HS-27A (cell line): ENCODE data around the gene SYNGR3.
A peak's percentile ranks its signal among the peaks of the same experiment; 100 is the strongest.
"Not testable (repeated sequence)": the region's sequence is repeated elsewhere in the genome, so short reads cannot be mapped to it uniquely, and the experiment has no call there.

ENCODE experiments used
- DNase-seq: peaks from one replicate; pipeline ENCODE4 v3.0.0-alpha.2; 2012; ENCODE audit warnings: low read depth, missing footprints

The SYNGR3 gene

DNA sequence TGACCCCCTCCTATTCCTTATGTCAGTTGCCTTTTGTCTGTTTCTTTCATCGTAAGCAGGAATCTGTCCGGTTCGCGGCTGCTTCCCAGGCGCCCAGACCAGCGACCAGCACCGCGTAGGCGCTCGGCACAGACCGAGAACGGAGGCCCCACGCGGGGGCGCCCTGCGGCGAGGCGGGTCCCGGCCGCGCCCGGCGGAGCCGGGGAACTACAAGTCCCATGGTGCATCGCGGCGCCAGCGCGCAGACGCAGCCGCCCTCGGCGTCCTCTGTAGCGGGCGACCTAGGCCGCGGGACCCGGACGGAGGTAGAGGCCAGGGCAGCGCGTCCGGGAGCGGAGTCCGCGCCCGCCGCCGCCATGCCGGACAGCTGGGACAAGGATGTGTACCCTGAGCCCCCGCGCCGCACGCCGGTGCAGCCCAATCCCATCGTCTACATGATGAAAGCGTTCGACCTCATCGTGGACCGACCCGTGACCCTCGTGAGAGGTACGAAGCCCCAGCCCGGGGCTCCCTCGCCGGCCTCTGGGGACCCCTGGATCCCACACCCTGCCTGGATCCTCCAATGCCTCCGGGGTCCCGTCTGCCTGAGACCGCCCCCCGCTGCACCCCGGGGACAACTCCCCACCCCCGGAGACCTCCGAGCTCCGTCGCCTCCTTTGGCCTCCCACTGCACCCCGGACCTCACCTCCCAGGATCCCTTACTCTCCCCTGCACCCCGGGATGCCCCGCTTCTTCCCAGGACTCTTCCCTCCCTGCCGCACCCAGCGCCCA is 30.3 kb upstream of the SYNGR3 start, which contains the start of gene NDUFB10:
Gene NDUFB10, plus strand, starts transcription at position 270 of the 771 bp plus-strand sequence. Its CDS starts 87 bp downstream, at position 357.
- DNase-seq, result peak; percentile 56

DNA sequence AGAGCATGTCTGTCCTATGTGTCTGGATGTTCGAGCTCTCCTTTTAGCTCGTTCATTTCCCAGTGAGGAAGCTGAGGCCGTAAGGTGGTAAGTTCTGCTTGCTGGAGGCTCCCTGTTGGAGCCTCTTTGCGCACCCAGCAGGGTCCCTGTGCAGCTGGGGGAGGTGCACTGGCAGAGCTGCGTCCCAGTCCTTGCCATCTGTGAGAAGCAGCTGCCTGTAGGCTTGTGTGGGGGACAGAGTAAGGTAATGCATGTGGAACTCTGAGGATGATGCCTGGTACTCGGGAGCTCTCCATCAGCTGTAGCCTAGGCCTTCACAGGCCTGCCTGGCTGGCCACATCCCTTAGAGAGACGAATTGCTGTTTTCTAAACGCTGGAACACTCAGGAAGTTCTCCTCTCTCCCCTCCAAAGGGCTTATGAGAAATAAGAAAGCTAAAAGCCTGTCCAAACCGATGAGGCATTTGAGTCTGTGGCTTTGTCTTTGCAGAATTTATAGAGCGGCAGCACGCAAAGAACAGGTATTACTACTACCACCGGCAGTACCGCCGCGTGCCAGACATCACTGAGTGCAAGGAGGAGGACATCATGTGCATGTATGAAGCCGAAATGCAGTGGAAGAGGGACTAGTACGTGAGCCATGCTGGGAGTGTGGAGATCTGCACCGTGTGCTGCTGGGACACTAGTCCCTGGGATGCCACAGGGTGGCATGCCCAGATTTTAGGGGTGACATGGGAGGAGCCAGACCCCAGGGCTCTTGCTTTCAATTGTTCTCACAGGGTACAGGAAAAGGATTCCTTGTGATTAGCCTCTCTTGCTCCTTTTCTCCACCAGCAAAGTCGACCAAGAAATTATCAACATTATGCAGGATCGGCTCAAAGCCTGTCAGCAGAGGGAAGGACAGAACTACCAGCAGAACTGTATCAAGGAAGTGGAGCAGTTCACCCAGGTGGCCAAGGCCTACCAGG is 28.8 kb upstream of the SYNGR3 start:
- no peak for DNase-seq

DNA sequence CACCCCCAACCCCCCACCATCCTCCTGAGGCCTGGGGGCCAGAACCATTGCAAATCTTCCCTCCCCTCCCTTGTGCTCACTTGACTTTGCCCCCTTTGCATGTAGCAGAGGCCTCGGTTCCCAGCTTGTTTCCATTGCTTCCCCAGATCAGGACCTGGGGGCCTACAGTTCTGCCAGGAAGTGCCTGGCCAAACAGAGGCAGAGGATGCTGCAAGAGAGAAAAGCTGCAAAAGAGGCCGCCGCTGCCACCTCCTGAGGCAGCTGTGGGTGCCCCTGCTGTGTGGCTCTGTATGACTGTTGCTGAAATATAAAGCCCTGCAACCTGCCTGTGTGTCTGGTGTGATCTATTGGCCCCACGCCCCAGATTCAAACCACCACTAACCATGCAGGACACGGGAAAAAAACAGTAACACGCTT is 28.1 kb upstream of the SYNGR3 start:
- no peak for DNase-seq

DNA sequence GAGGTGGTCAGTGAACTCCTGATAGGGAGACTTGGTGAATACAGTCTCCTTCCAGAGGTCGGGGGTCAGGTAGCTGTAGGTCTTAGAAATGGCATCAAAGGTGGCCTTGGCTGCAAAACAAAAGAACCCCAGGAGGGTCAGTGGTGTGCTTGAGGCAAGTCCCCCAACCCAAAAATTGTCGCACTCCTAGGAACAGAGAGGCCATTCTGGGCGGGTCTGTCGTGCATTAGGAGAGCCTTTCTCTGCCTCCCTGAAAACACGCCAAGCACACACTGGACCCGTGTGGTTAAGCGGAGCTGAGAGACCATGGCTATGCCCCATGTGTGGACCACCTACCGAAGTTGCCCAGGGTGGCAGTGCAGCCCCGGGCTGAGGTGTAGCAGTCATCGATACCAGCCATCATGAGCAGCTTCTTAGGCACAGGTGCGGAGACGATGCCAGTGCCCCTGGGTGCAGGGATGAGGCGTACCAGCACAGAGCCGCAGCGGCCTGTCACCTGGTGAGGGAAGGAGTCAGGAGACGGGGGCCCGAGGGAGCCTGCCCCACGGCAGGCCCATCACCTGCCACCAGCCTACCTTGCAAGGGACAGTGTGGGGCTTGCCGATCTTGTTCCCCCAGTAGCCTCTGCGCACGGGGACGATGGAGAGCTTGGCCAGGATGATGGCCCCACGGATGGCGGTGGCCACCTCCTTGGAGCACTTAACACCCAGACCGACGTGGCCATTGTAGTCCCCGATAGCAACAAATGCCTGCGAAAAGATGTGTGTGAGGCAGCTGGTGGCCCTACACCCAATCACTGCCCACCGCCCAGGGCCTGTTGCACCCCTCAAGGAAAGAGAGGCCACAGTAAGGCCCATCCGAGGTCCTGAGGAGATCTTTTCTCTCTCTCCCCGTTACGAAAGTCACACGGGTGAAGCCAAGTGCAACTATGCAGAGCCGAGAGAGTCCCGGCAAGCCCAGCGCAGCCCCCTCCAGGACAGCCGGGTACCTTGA is 27.3 kb upstream of the SYNGR3 start:
- DNase-seq, result not testable (repeated sequence)

DNA sequence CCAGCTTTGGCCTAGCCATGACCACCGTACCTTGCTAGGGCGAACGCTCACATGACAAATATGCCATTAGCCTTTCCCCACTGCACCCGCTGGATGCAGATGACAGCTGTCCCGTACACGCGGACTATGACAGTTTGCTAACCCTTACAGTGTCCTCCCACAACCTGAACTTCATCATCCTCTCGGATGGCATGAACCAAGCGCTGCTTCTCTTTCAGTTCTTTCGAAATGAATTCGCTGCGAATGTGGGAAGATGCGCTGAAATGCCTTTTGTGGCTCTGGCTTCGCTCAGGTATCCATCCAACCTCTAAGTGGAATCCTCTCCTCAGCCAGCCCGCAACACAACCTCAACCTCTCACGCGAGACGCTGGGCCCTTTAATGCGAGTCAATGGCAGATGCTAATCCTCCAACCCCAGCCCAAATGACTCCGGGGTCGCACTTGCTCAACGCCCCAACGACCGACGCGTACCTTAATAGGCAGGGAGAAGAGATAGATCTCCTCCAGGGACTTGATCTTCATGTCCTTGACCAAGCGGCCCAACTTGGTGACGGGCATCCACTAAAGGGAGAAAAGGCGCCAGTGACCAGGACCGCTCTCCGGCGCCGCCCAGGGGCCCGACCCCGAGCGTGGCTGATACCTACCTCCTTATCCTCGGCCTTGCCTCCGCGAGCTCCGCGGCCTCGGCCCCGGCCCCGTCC is 25.8 kb upstream of the SYNGR3 start:
- no peak for DNase-seq

DNA sequence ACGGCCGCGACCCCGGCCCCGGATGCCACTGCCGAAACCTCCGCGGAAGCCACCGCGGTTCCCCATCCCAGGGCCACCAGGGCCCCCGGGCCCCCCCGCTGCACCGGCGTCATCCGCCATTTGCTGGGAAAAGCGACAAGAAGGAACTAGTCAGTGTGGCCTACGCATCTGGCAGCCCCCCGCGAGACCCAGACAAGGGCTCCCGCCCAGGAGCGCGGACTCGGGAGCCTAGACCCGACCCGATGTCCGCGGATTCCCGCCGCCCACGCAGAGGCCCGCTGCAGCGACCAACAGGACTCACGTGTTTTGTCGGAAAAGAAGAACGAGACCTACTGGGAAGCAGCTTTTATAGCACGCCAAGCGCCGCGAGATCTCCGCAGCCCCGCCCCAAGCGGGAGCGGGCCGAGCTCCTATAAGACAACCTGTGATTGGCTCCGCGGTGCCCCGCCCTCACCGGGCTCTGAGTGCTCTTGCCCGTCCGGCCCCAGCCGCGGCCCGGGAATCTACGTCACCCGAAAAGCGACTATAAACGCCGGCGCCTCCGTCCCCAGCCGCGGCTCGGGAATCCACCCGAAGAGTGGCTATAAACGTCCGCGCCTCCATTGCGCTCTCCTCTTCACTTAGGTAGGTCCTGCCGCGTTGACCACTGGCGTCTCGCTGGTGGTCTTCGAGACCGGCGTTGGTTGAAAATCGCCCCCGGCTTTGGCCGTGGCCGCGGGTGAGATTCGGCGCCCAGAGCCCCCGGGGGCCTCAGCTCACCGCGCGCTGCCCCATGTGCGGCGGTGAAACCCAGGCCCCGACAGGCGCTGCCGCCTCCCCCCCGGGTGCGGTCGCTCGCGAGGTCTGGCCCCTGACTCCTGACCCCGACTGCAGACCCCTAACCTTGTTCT is 25.0 kb upstream of the SYNGR3 start, which contains the start of gene RPS2:
Gene RPS2, minus strand, starts transcription at position 321 of the 890 bp plus-strand sequence. Its CDS starts 201 bp downstream, at position 120.
- DNase-seq, result peak; percentile 85

DNA sequence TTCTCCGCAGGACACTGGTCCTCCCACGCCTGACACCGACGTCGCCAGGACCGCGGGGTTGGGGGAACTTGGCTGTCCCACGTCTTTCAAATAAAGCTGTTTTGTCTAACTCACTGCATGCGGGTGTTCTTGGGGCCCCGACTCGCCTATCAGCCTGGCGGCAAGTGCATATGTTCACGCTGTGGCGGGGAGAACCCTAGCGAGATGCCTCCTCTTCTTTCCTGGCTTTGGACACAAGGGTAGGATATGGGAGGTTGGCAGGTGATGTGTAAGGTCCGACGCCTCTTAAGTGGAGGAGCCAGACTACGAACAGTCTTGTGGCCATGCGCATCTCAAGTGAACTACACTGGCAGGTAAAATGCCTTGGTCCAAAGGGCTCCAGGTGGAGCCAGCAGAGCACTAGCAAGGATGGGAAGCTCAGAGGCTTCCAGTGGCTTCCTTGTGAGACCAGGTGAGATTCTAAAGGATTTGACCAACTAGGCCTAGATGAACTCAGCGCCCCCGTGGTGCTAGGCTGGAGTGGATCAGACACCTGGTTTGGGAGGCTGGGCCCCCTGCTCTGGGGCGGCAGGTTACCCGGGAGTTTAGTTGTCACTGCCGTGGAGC is 24.3 kb upstream of the SYNGR3 start:
- DNase-seq, result no peak

DNA sequence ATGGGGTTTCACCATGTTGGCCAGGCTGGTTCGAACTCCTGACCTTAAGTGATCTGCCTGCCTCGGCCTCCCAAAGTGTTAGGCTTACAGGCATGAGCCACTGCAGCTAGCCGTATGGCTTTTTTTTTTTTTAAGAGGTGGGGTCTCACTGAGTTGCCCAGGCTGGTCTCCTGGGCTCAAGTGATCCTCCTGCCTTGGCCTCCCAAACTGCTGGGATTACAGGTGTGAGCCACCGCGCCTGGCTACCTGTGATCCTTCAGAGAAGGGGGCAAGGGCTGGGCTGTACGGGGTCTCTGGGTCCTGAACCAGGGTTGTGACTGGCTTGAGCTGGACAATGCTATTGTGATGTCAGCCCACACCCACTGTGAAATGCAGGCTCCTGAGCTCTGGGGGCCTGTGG is 23.3 kb upstream of the SYNGR3 start, which contains the start of gene RNF151:
Gene RNF151, plus strand, starts transcription at position 397 of the 400 bp plus-strand sequence. CDS start 26 bp downstream, outside the sequence.
- DNase-seq, result no peak

DNA sequence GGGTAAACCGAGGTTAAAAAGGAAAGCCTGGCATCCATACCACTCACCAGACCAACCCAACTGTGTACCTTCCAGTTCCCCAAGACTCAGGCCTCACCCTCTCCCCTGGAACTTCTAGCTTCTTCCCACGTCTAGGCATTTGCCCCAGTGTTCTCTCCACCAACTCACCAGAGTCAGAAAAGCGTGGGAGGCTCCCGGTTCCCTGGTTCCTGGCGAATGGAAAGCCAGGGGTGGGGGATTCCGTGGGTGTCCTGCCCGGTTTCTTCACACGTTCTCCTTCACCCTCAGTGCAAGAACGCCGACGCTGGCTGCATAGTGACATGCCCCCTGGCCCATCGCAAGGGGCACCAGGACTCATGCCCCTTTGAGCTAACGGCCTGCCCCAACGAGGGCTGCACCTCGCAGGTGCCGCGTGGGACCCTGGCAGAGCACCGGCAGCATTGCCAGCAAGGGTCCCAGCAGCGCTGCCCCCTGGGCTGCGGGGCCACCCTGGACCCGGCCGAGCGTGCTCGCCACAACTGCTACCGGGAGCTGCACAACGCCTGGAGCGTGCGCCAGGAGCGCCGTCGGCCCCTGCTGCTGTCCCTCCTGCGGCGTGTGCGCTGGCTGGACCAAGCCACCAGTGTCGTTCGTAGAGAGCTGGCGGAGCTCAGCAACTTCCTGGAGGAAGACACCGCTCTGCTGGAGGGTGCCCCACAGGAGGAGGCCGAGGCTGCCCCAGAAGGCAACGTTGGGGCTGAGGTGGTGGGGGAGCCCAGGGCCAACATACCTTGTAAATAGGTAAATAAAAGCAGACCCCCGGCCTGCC is 21.4 kb upstream of the SYNGR3 start:
- DNase-seq, result no peak

DNA sequence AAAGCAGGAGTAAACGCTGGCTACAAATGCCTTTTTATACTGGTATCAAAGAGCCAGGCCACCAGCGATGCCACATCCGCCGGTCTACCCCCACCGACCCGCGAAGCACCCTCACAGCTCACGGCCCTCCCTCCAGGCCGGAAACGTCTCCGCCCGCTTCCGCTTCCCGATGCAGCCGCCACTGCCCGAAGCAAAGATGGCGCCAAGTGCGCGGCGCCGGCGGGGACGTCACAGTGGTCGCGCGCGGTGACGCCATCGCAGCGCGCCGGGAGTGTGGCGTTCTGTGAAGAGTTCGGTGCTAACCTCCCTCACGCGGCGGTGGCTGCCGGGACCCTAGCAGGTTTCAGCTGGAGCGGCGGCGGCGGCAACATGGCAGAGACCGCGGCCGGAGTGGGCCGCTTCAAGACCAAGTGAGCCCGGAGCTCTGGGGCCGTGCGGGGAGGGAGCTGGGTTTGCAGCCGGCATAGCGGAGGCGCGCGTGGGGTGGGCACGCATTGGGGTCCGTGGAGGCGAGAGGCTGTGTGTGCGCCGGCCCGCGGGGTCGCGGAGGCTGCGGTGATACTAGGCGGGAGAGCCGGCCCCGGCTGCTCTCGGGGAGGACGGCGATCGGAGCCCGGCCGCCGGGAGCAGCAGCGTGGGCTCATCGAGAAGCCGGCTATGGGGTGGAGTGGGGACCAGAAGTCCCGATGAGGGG is 17.8 kb upstream of the SYNGR3 start, which contains the start of gene TBL3:
Gene TBL3, plus strand, starts transcription at position 258 of the 694 bp plus-strand sequence. Its CDS starts 112 bp downstream, at position 370.
- DNase-seq, result peak; percentile 73

DNA sequence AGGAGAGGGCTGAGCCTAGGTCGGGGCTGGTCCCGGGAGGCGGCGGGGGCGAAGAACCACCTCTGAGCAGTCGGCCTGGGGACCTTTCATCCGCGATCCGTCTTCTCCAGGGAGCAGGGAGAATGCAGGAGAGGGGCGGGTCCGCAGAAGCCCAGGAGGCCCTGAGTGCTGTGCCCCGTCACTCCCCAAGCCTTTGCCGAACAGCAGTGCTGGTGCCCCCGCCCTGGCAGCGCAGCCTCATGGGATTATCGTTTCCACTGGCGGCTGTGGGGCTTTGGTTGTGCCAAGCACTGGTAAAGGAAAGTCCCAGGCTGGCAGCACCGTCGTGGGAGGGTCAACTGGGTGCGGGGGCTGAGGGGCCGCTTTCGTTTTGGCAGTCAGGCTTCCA is 17.3 kb upstream of the SYNGR3 start:
- no peak for DNase-seq

DNA sequence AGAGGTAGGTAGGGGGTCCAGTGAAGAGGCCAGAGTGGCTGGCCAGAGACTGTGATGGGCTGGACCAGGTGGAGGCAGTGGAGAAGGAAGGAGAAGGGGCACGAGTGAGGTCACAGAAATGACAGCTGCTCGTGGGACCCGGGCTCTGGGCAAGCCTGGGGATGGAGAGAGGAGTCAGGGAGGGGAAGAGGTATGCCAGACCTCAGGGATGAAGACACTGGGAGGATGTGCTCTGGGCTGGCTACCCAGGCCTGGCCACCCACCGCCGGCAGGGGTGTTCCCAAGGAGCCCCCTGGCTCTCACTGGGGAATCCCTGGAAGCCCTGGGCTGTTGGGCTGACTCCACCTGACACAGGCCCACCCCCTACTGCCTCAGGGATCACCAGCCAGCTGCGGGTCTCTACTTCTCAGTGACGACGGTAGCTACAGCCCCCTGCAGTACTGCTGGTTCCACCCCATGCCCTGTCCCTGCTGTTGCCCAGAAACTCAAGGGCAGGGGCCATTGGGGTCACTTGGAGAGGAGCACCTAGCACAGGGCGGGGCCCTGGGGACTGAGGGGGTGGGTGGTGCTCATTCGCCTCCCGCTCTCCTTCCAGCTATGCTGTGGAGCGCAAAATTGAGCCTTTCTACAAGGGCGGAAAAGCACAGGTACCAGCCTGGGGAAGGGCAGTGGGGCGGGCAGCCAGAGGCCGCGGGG is 16.2 kb upstream of the SYNGR3 start:
- DNase-seq, result no peak

DNA sequence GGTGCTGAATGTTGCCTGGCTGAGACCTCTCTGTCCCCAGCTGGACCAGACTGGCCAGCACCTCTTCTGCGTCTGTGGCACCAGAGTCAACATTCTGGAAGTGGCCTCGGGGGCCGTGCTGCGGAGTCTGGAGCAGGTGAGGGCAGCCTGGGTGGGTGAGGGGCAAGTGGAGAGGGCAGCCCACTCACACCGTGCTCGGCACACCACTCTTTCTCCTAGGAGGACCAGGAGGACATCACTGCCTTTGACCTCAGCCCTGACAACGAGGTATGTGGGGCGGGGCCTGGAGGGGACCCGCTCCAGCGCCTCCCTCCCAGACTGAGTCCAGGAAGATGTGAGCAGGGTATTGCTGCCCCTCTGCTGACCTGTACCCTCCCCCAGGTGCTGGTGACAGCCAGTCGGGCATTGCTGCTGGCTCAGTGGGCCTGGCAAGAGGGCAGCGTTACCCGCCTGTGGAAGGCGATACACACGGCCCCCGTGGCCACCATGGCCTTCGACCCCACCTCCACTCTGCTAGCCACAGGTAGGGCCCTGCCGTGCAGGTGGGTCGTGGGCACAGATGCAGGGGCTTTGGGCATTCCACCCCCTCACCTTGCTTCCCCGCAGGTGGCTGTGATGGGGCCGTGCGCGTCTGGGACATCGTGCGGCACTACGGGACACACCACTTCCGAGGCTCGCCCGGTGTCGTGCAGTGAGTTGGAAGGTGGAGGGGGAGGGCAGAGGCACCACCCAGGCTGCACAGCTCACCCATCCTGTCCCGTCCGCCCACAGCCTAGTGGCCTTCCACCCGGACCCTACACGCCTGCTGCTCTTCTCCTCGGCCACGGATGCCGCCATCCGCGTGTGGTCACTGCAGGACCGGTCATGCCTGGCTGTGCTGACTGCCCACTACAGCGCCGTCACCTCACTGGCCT is 15.4 kb upstream of the SYNGR3 start:
- DNase-seq, result no peak

DNA sequence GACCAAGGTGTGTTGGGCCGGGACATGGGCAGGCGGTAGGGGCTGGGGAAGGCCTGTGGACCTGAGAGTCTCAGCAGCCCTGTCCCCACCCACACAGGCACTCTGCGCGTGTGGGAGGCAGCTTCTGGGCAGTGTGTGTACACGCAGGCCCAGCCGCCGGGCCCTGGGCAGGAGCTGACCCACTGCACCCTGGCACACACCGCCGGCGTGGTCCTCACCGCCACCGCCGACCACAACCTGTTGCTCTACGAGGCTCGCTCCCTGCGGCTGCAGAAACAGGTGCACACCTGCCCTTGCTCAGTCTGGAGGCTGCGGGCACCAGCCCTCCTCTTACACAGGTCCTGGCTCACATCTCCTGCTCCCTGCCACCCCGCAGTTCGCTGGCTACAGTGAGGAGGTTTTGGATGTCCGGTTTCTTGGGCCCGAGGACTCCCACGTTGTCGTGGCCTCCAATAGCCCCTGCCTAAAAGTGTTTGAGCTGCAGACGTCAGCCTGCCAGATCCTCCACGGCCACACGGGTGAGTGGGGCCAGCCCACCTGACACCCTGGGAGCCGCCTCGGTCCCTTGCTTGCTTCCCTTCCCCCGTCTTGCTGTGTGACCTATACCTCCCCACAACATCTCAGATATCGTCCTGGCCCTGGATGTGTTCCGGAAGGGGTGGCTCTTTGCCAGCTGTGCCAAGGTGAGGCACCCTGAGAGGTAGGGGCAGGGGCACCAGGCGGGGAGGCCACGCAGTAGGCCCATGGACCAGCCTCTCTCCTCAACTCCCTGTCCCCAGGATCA is 14.1 kb upstream of the SYNGR3 start:
- no peak for DNase-seq

DNA sequence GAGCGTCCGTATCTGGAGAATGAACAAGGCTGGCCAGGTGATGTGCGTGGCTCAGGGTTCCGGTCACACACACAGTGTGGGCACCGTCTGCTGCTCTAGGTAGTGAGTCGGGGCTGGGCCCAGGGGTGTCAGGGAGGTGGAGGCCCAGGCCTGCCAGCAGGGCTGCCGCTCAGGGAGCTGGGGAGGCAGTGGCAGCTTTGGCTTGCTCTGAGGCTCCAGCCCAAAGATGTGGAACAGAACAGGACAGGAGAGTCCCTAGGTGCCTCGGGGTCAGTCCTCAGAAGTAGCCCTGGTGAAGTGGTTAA is 13.6 kb upstream of the SYNGR3 start:
- DNase-seq, result no peak
